ENCODE data around the gene SNRPA1. TPM values are rescaled to one million over a fixed set of nuclear protein-coding genes. Genes with fewer than 3 reads are reported as not detected.

Gene SNRPA1
- total RNA-seq, 4 donors from 2014 or later = 19.6 to 59.1 (median 26.2) TPM

GRCh38 chr15:101266787-101267186, 28.3 kb downstream of the SNRPA1 start:
- Histone ChIP-seq H3K27me3 (no peaks in the 10 kb centered on the region), H3K27ac (peak overlapping the region; percentile 37 to 57 (median 52)), H3K9me3 (no peaks in the 10 kb centered on the region), H3K36me3 (peaks cover 0 to 24% of the 10 kb centered on the region in 2 donors), H3K4me3 (peak overlapping the region in 1 of 4 donors; percentile 17), H3K4me1 (peaks cover 0 to 17% of the 10 kb centered on the region in 2 donors)
- in situ Hi-C loops (cut with MboI; ENCODE audit: low sequenced_read_pairs in 4 of 4) = loop anchor here (10.0 to 25.0 kb wide), 4 partner anchors 354 to 654 kb away; partner anchors contain the start of genes ASB7 (in 2 of the 4), LINS1 (in 2 of the 4) and LRRK1 (in 2 of the 4)
- ATAC-seq (peak in 1 of 2 donors; percentile 42), DNase-seq (no peak)
- no peak for TF ChIP-seq CTCF (IDR thresholded peaks at IDR 0.05 in 4 of 5, conservative IDR thresholded peaks at IDR 0.05 in 1 of 5)
- no peak for TF ChIP-seq POLR2A (IDR thresholded peaks at IDR 0.05)
- intact Hi-C loops (cut with DNase I; ENCODE audit: low total_unique reads) = no loop called here

GRCh38 chr15:101266034-101266433, 29.0 kb downstream of the SNRPA1 start:
- intact Hi-C loops (cut with DNase I; ENCODE audit: low total_unique reads) = no loop called here
- DNase-seq (peak in 1 of 2 donors; percentile 28), ATAC-seq (no peak)
- Histone ChIP-seq H3K36me3 (peaks cover 0 to 16% of the 10 kb centered on the region in 2 donors), H3K27me3 (no peaks in the 10 kb centered on the region), H3K4me3 (no peak overlapping the region), H3K9me3 (no peaks in the 10 kb centered on the region), H3K27ac (peak overlapping the region in 3 of 4 donors; percentile 50 to 57 (median 53)), H3K4me1 (peaks cover 0 to 17% of the 10 kb centered on the region in 2 donors)
- TF ChIP-seq CTCF (IDR thresholded peaks at IDR 0.05 in 4 of 5, conservative IDR thresholded peaks at IDR 0.05 in 1 of 5) (no peak), POLR2A (IDR thresholded peaks at IDR 0.05) (no peak)
- in situ Hi-C loops (cut with MboI; ENCODE audit: low sequenced_read_pairs in 4 of 4) = loop anchor here (10.0 to 25.0 kb wide), 4 partner anchors 354 to 654 kb away; partner anchors contain the start of genes ASB7 (in 2 of the 4), LINS1 (in 2 of the 4) and LRRK1 (in 2 of the 4)

GRCh38 chr15:101264911-101265641, 30.0 kb downstream of the SNRPA1 start:
- ATAC-seq = peak; percentile 17 to 29
- Histone ChIP-seq H3K9me3 (no peaks in the 10 kb centered on the region), H3K36me3 (peaks cover 0 to 9% of the 10 kb centered on the region in 2 donors), H3K4me1 (peaks cover 0 to 17% of the 10 kb centered on the region in 2 donors), H3K4me3 (no peak overlapping the region), H3K27ac (peak overlapping the region in 1 of 4 donors; percentile 36), H3K27me3 (no peaks in the 10 kb centered on the region)
- in situ Hi-C loops (cut with MboI; ENCODE audit: low sequenced_read_pairs in 4 of 4) (loop anchor here (5.0 to 25.0 kb wide), 5 partner anchors 248 to 653 kb away; partner anchors contain the start of genes ASB7 (in 2 of the 4), LINS1 (in 2 of the 4) and LRRK1 (in 2 of the 4)), intact Hi-C loops (cut with DNase I; ENCODE audit: low total_unique reads) (no loop called here)
- DNase-seq = no peak
- no peak for TF ChIP-seq POLR2A (IDR thresholded peaks at IDR 0.05)
- no peak for TF ChIP-seq CTCF (IDR thresholded peaks at IDR 0.05 in 4 of 5, conservative IDR thresholded peaks at IDR 0.05 in 1 of 5)

- ATAC-seq = no peak
These were observed 31.0 kb downstream of the SNRPA1 start for GRCh38 chr15:101264011-101264410.

More at GRCh38 chr15:101264011-101264410, 31.0 kb downstream of the SNRPA1 start:
- TF ChIP-seq POLR2A (IDR thresholded peaks at IDR 0.05) = no peak
- TF ChIP-seq CTCF (IDR thresholded peaks at IDR 0.05 in 4 of 5, conservative IDR thresholded peaks at IDR 0.05 in 1 of 5) = no peak
- intact Hi-C loops (cut with DNase I; ENCODE audit: low total_unique reads) = no loop called here
- H3K36me3 ChIP-seq = no peaks in the 10 kb centered on the region
- H3K27me3 ChIP-seq = no peaks in the 10 kb centered on the region
- peaks cover 0 to 17% of the 10 kb centered on the region in 2 donors for H3K4me1 ChIP-seq
- no peak for DNase-seq
- in situ Hi-C loops (cut with MboI; ENCODE audit: low sequenced_read_pairs in 4 of 4) = loop anchor here (5.0 to 25.0 kb wide), 5 partner anchors 247 to 652 kb away; partner anchors contain the start of genes ASB7 (in 2 of the 4), LINS1 (in 2 of the 4) and LRRK1 (in 2 of the 4)
- H3K27ac ChIP-seq = no peak overlapping the region
- H3K9me3 ChIP-seq = no peaks in the 10 kb centered on the region
- no peak overlapping the region for H3K4me3 ChIP-seq
